Liver (tissue), 3 donors: ENCODE measurements around the gene GMEB2.

Experiments
- GABPA ChIP-seq, 2 donors: IDR thresholded peaks in 1 of 2; conservative IDR thresholded peaks in 1 of 2; 2 replicates each; pipeline ENCODE4 v1.6.1; 2016; ENCODE audit warnings: antibody characterized with exemption in 2 of 2, mild to moderate bottlenecking in 1 of 2, moderate library complexity in 1 of 2
- RAD21 ChIP-seq, 2 donors: IDR thresholded peaks; 2 replicates each; pipeline ENCODE4 v1.6.1; 2016; ENCODE audit warnings: antibody characterized with exemption in 2 of 2, mild to moderate bottlenecking in 2 of 2
- TAF1 ChIP-seq: conservative IDR thresholded peaks from 2 replicates; pipeline ENCODE4 v1.6.1; 2016; ENCODE audit warnings: antibody characterized with exemption, mild to moderate bottlenecking
- TF ChIP-seq, protein P1 (sequence below): fragments of 150-350 bp; IDR thresholded peaks from 2 replicates; pipeline ENCODE4 v1.5.1; 2017; ENCODE audit warnings: improper control_type of control experiment, low read depth, low read length; ENCODE audit not compliant: missing input control
- TF ChIP-seq, protein P2 (sequence below): IDR thresholded peaks from 2 replicates; pipeline ENCODE4 v1.6.1; 2016; ENCODE audit warnings: antibody characterized with exemption, mild to moderate bottlenecking
- TF ChIP-seq, protein P3 (sequence below): IDR thresholded peaks from 2 replicates; pipeline ENCODE4 v1.6.1; 2016; ENCODE audit warnings: antibody characterized with exemption
- donor health status: healthy.
- donor health status: healthy.

DNA sequence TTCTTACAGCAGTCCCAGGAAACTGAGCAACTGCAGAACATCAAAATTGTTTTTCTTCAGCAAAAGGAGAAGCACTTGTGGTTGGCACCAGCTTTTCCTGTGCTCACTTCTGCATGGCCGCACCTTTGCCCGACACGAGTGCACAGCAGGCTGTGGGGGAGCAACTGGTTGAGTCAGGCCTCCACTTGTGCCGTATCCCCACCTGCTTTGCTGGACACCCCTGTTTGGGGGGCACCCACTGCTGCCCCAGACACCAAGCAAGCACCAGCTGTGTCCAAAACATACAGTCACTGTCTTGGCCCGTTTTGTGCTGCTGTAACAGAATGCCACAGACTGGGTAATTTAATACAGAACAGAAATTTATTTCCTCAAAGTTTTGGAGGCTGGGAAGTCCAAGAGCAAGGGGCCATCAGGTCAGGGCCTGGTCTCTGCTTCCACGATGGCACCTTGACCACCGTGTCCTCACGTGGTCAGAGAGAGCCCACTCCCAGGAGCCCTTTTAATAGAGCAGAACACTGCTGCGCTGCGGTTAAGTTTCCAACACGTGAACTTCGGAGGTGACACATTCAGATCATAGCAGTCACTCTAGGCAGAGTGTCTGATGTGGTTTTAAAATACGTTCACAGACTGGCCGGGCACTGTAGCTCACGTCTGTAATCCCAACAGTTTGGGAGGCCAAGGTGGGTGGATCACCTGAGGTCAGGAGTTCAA lies 8.7 kb upstream of the GMEB2 start:
- TF ChIP-seq, protein P1, sequence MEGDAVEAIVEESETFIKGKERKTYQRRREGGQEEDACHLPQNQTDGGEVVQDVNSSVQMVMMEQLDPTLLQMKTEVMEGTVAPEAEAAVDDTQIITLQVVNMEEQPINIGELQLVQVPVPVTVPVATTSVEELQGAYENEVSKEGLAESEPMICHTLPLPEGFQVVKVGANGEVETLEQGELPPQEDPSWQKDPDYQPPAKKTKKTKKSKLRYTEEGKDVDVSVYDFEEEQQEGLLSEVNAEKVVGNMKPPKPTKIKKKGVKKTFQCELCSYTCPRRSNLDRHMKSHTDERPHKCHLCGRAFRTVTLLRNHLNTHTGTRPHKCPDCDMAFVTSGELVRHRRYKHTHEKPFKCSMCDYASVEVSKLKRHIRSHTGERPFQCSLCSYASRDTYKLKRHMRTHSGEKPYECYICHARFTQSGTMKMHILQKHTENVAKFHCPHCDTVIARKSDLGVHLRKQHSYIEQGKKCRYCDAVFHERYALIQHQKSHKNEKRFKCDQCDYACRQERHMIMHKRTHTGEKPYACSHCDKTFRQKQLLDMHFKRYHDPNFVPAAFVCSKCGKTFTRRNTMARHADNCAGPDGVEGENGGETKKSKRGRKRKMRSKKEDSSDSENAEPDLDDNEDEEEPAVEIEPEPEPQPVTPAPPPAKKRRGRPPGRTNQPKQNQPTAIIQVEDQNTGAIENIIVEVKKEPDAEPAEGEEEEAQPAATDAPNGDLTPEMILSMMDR = no peak
- TF ChIP-seq RAD21 (IDR thresholded peaks at IDR 0.05) (no peak), TAF1 (no peak), GABPA (IDR thresholded peaks at IDR 0.05 in 1 of 2, conservative IDR thresholded peaks at IDR 0.05 in 1 of 2) (no peak)
- TF ChIP-seq, protein P2, sequence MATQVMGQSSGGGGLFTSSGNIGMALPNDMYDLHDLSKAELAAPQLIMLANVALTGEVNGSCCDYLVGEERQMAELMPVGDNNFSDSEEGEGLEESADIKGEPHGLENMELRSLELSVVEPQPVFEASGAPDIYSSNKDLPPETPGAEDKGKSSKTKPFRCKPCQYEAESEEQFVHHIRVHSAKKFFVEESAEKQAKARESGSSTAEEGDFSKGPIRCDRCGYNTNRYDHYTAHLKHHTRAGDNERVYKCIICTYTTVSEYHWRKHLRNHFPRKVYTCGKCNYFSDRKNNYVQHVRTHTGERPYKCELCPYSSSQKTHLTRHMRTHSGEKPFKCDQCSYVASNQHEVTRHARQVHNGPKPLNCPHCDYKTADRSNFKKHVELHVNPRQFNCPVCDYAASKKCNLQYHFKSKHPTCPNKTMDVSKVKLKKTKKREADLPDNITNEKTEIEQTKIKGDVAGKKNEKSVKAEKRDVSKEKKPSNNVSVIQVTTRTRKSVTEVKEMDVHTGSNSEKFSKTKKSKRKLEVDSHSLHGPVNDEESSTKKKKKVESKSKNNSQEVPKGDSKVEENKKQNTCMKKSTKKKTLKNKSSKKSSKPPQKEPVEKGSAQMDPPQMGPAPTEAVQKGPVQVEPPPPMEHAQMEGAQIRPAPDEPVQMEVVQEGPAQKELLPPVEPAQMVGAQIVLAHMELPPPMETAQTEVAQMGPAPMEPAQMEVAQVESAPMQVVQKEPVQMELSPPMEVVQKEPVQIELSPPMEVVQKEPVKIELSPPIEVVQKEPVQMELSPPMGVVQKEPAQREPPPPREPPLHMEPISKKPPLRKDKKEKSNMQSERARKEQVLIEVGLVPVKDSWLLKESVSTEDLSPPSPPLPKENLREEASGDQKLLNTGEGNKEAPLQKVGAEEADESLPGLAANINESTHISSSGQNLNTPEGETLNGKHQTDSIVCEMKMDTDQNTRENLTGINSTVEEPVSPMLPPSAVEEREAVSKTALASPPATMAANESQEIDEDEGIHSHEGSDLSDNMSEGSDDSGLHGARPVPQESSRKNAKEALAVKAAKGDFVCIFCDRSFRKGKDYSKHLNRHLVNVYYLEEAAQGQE = no peak
- TF ChIP-seq, protein P3, sequence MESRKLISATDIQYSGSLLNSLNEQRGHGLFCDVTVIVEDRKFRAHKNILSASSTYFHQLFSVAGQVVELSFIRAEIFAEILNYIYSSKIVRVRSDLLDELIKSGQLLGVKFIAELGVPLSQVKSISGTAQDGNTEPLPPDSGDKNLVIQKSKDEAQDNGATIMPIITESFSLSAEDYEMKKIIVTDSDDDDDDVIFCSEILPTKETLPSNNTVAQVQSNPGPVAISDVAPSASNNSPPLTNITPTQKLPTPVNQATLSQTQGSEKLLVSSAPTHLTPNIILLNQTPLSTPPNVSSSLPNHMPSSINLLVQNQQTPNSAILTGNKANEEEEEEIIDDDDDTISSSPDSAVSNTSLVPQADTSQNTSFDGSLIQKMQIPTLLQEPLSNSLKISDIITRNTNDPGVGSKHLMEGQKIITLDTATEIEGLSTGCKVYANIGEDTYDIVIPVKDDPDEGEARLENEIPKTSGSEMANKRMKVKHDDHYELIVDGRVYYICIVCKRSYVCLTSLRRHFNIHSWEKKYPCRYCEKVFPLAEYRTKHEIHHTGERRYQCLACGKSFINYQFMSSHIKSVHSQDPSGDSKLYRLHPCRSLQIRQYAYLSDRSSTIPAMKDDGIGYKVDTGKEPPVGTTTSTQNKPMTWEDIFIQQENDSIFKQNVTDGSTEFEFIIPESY = no peak
